ENCODE measurements around the gene C1orf185.
"Not testable (repeated sequence)": the region's sequence is repeated elsewhere in the genome, so short reads cannot be mapped to it uniquely, and the experiment has no call there.

The C1orf185 gene

DNA sequence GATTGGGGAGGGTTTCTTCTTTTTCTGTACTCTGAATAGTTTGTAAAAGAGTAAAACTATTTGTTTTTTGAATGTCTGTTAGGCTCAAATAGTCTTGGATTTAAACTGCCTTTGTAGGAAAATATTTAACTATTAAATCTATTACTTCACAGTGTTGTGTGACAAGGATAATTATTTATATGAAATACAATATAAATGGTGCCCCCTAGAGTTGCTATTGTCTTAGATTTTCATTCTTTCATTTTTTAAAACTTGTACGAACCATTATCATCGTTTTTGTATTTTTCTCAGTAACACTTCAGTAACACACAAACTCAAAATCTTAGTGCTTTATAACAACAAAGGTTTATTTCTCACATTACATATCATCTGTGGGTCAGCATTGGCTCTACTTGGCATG is 37.4 kb downstream of the C1orf185 start:
- no peak for DNase-seq

DNA sequence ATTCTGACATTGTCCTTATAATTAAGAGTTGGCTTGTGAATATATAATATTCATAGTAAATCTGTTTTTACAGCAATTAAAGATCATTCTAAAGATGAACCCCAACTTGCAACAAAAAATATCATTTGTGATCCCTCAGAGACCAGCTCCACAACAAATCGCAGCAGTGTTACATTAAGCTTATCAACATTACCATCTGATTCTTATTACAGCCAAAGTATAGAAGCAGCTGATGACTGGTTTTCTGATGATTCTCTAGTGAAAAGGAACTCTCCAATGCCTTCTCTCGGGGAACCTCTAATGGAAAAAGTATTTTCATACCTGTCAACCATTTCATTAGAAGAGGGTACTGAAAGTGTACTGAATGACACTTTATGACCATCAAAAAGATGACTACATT is 45.4 kb downstream of the C1orf185 start:
- DNase-seq, result peak; percentile 21

DNA sequence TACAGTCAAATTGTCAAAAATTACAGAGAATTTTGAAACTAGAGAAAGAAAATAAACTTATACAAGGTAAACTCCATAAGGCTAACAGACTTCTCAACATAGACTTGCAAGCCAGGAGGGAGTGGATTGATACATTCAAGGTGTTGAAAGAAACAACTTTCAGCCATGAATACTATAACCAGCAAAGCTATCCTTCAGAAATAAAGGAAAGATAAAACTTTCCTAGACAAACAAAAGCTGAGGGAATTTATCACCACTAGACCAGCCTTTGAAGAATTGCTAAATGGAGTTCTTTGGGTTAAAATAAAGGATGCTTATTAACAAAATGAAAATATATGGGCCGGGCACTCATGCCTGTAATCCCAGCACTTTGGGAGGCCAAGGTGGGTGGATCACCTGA is 52.7 kb downstream of the C1orf185 start:
- DNase-seq, result no peak

DNA sequence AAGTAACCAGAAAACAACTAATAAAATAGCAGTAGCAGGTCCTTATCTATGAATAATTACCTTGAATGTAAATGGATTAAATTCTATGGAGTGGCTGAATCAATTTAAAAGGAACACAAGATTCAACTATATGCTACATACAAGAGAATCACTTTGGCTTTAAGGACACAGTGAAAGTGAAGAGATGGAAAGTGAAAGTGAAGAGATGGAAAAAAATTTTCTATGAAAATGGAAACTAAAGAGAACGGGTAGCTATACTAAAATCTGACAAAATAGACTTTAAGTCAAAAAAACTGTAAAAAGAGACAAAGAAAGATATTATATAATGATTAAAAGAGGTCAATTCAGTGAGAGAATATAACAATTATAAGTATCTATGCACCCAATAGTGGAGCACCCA is 54.7 kb downstream of the C1orf185 start:
- no peak for DNase-seq

DNA sequence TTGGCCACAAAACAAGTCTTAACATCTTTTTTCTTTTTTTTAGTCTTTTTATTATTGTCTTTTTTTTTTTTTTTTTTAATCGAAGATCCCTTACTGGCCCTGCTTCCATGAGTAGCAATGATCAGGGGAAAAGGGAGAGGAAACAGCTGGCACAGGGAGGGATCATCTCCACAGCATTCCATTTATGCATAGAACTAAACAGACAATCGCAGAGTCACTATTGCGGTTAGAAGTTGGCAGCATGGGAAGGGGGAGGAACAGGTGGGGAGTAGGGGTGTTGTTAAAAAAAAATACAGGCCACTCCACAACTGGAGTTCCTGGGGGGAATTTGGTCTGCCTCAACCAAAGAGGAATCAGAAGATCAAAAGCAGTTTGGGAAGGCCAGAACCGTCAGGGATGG is 55.4 kb downstream of the C1orf185 start:
- DNase-seq, result no peak

DNA sequence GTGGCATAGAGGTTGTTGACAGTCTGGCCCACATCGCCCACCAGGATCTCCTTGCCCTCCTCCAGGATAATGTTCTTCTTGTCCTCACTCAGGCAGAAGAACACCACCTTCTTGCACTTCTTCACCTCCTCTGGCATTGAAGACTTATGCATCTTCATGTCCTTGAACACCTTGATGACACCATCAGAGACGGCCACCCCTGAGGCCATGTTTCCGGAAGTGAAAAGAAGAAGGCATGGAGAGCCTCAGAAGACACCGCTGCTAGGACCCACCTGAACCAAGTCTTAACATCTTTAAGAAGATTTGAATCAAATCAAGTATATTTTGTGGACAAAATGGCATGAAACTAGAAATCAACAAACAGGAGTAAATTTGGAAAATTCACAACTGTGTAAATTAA is 56.2 kb downstream of the C1orf185 start:
- DNase-seq, result no peak

DNA sequence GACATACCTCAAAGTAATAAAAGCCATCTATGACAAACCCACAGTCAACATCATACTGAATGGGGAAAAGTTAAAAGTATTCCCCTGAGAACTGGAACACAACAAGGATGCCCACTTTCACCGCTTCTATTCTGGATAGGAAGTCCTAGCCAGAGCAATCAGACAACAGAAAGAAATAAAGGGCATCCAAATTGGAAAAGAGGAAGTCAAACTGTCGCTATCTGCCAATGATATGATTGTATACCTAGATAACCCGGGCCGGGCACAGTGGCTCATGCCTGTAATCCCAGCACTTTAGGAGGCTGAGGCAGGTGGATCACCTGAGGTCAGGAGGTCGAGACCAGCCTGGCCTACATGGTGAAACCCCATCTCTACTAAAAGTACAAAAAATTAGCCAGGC is 60.5 kb downstream of the C1orf185 start:
- DNase-seq, result not testable (repeated sequence)

DNA sequence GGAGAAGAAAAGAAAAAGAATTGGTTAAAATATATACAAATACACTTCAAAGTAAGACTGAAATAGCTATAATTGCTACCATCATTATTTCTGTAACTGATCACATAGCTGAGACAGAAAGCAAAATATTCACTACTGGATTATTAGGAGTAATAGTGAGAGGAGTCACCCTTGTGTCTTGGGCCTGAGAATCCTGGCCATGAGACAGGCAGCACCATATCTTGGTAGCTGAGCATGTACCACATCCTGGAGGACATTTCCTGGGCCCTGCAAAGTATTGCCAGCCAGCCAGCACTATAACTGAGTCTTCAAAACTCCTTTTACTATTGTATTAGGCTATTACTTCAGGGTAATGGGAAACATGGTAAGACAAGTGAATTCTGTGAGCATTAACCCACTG is 63.5 kb downstream of the C1orf185 start:
- DNase-seq, result no peak

DNA sequence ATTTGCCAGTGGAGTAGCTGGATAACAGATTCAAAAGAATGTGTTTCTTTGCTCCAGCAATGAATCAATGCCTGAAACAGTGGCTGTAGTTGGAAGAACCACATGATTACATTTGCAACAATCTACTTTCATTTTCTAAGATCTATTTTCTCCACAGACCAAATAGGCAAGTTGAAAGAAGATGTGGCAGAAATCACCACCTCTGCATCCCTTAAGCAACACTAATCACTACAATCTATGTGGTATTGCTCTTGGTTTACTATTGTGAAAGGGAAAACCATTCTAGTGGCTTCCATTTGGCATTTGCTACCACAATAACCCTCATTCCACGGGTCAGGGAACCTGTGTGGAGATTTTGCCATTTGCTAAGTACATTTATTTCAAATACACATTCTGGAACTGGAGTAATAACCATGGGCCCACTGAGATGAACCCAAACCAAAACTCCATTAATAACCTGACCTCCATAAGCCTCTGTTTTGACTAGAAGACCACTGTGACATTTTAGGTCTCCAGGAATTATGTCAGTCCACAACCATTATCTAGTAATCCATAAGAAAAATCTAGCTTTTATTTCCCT is 66.3 kb downstream of the C1orf185 start:
- no peak for DNase-seq

DNA sequence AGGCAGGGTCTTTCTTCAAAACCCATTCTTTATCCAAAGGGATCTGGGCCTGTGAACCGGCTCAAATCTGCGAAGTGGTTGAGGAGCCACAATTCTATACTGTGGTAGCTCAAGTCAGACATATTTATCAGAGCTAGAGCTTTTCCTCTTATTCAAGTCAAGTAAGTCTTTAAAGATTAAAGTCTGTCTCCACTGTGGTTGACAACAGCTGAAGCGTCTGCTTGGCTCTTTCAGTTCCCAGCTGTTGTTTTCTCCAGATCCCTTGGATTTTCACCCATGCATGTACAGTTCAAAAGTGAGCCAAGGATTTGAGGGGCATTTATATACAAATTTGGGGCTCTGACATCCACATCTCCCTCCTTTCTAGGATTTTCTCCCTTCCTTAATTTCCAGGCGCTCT is 66.9 kb downstream of the C1orf185 start:
- DNase-seq, result no peak

DNA sequence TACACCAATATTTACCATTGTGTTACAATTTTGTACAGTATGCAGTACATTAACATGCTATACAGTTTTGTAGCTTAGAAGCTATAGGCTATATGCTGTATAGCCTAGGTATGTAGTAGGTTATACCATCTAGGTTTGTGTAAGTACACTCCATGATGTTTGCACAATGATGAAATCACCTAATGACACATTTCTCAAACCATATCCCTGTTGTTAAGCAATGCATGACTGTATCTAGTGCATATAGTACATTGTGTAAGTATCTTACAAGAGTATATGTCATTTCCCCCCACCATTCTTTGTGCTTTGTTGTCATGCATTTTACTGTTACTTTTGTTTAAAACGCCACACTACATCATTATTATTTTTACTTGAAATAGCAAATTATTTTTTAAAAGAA is 68.3 kb downstream of the C1orf185 start:
- no peak for DNase-seq

DNA sequence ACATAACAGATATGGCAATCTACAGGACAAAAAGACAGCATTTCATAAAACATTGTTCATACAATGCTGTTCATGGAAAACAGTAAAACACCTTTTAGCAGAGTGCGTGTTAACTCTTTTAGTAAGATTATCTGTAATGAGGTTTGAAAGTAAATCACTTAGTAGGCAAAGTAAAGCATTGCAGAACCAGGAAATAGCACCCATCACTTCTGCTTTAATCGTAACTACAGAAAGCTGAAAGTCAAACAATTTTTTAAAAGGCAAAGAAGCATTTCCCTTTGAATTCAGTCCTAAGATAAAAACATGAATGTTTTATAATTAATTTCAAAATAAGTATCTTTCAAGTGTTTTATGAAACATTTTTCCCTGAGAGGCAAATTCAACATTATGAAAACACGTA is 70.8 kb downstream of the C1orf185 start:
- DNase-seq, result no peak

DNA sequence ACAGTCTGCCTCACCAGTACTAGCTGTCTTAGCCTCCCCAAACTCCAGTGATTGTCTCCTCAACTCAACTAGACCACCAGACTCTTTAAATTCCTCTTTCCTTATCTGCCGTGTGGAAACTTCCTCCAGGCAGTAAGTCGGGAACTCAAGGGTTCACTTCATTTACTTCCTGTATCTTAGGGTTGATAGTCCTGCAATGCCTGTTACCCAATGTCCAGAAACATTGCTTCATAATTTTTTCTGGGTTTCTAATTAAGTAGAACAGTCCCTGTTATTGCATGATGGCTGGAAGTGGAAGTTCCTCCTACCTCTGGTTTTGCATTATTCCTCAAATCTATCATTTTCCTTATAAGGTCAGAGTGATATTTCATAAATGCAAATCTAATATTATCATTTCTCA is 73.2 kb downstream of the C1orf185 start:
- DNase-seq, result no peak

DNA sequence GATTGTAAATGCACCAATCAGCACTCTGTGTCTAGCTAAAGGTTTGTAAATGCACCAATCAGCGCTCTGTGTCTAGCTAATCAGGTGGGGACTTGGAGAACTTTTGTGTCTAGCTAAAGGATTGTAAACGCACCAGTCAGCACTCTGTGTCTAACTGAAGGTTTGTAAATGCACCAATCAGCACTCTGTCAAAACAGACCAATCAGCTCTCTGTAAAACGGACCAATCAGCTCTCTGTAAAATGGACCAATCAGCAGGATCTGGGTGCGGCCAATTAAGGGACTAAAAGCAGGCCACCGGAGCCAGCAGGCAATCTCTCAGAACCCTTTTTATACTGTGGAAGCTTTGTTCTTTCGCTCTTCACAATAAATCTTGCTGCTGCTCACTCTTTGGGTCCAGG is 76.0 kb downstream of the C1orf185 start:
- not testable (repeated sequence) for DNase-seq

DNA sequence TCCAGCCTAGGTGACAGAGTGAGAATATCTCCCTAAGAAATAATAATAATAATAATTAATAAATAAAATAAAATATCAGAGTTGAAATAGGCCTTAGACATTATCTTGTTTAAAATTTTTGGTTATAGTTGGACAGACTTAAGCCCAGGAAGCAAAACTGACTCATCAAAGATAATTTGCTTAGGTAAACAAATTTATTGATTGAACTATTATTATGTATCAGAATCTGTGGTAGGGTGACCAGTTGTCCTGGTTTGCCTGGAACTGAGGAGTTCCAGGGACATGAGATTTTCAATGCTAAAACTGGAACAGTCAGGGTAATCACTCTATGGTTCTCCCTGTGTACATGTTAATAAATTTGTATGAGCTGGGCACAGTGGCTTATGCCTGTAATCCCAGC is 86.2 kb downstream of the C1orf185 start:
- no peak for DNase-seq

DNA sequence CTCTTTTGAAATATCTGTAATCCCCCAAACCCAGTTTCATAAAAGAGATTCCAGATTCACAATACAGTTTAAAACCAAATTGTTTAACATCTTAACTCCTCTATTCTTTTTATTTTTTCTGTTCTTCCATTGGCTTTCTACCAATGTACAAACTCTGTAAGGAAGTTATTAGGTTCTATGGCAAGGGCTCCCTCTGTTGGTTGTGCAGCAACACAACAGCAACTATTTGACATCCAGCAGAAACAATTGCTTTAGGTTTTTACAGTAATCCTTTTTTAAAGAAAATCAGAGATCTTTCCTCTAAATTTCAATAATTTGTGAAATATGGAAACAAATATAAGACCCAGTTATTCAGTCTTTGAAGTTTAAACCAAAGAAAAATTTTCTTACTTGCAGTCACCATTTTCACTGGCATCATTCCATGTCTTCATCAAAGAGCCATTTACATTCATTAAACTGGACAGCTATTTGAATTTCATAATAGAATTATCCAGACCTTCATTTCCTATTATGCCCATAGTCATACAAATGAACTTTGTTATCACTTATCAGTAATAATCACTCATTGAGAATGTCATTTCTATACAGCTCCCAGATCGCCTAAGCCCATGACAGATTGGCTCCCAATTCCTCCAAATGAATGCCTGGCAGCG is 87.5 kb downstream of the C1orf185 start:
- DNase-seq, result peak; percentile 51

DNA sequence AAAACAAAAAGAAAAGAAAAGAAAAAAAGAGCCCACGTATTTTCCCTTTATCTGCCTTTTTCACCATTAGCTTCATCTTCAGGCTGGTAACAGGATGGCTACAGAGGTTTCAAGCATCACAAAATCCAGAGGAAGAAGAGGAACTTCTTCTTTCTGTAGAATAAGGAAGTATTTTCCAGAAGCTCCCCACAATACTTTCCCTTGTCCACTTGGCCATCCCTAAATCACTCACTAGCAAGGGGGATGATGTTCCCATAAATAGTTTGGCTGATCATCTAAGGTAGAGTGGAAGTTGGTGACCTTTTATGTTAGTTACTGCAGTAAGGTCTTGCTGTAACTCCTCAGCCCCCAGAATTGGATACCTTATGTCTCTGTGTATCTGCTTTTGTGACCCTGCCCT is 88.9 kb downstream of the C1orf185 start:
- DNase-seq, result no peak

DNA sequence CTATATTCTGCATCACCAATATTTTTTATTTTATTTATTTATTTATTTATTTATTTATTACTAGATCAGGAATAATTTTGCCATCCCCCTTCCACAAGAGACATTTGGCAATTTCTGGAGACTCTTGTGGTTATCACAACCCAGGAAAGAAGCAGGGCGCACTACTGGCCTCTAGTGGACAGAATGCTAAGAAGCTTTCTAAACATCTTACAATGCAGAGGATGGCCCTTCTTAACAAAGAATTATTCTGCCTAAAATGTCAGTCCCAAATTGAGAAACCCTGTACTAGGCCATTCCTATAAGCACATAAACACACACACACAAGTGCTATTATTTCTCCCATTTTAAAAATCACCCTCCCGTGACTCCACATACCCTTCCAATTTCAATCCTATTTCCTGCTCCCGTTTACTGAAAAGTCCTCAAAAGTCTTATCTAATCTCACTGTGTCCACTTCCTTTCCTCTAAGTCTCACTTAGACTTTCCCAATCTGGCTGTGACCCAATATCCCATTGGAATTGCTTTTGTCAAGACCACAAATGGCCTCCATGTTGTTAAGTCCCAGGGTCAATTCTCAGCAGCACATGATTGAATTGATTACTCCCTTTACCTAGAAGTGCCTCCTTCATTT is 90.3 kb downstream of the C1orf185 start:
- DNase-seq, result no peak

DNA sequence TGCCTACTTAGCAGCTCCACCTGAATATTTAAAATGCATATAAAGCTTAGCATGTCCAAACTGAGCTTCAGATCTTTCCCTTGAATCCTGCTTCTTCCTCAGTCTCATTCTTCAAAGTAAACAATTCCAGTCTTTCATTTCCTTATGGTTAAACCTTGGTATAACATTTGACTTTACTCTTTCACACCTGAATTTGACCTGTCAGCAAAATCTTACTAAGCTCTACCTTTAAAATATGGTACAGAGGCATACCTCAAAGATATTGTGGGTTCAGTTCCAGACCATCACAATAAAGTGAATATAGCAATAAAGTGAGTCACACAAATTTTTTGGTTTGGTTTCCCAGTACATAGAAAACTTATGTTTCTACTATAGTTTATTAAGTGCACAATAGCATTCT is 91.5 kb downstream of the C1orf185 start:
- no peak for DNase-seq
